ENCODE data around the gene DEFB110.

Gene DEFB110

GRCh38 chr6:50030777-50031562, 9.2 kb upstream of the DEFB110 start:
- peak; percentile 75 for TF ChIP-seq CTCF (IDR thresholded peaks at IDR 0.05; ENCODE audit: control insufficient read depth, extremely low read depth, insufficient read depth)
- no peak overlapping the region for H3K4me3 ChIP-seq (ENCODE audit: low read depth, low read length)
- DNase-seq (ENCODE audit: low read depth) = peak; percentile 18

GRCh38 chr6:50030350-50030749, 8.6 kb upstream of the DEFB110 start:
- no peak for TF ChIP-seq CTCF (IDR thresholded peaks at IDR 0.05; ENCODE audit: control insufficient read depth, extremely low read depth, insufficient read depth)
- no peak overlapping the region for H3K4me3 ChIP-seq (ENCODE audit: low read depth, low read length)
- DNase-seq (ENCODE audit: low read depth) = no peak

GRCh38 chr6:50025258-50025657, 3.5 kb upstream of the DEFB110 start:
- H3K4me3 ChIP-seq (ENCODE audit: low read depth, low read length) = no peak overlapping the region
- no peak for DNase-seq (ENCODE audit: low read depth)
- no peak for TF ChIP-seq CTCF (IDR thresholded peaks at IDR 0.05; ENCODE audit: control insufficient read depth, extremely low read depth, insufficient read depth)

GRCh38 chr6:50007819-50008218, 14.0 kb downstream of the DEFB110 start:
- H3K4me3 ChIP-seq (ENCODE audit: low read depth, low read length) = no peak overlapping the region
- no peak for DNase-seq (ENCODE audit: low read depth)
- no peak for TF ChIP-seq CTCF (IDR thresholded peaks at IDR 0.05; ENCODE audit: control insufficient read depth, extremely low read depth, insufficient read depth)

- DNase-seq (ENCODE audit: low read depth) = no peak
- no peak overlapping the region for H3K4me3 ChIP-seq (ENCODE audit: low read depth, low read length)
- no peak for TF ChIP-seq CTCF (IDR thresholded peaks at IDR 0.05; ENCODE audit: control insufficient read depth, extremely low read depth, insufficient read depth)
These were observed 18.7 kb downstream of the DEFB110 start for GRCh38 chr6:50003139-50003538.

GRCh38 chr6:49995278-49995677, 26.5 kb downstream of the DEFB110 start:
- no peak for TF ChIP-seq CTCF (IDR thresholded peaks at IDR 0.05; ENCODE audit: control insufficient read depth, extremely low read depth, insufficient read depth)
- H3K4me3 ChIP-seq (ENCODE audit: low read depth, low read length) = no peak overlapping the region
- DNase-seq (ENCODE audit: low read depth) = no peak

- DNase-seq (ENCODE audit: low read depth) = no peak
- no peak overlapping the region for H3K4me3 ChIP-seq (ENCODE audit: low read depth, low read length)
- TF ChIP-seq CTCF (IDR thresholded peaks at IDR 0.05; ENCODE audit: control insufficient read depth, extremely low read depth, insufficient read depth) = no peak
These were observed 32.9 kb downstream of the DEFB110 start for GRCh38 chr6:49988900-49989299.

Data from LNCaP clone FGC (cell line).